GM19043 (cell line): ENCODE data around the gene MEI4.

Experiments used
- ATAC-seq: cut with Tn5 transposase; IDR thresholded peaks from one replicate; pipeline ENCODE4 v1.9.1; 2021; ENCODE audit warnings: low read depth; ENCODE audit not compliant: unreplicated experiment

MEI4 gene

DNA sequence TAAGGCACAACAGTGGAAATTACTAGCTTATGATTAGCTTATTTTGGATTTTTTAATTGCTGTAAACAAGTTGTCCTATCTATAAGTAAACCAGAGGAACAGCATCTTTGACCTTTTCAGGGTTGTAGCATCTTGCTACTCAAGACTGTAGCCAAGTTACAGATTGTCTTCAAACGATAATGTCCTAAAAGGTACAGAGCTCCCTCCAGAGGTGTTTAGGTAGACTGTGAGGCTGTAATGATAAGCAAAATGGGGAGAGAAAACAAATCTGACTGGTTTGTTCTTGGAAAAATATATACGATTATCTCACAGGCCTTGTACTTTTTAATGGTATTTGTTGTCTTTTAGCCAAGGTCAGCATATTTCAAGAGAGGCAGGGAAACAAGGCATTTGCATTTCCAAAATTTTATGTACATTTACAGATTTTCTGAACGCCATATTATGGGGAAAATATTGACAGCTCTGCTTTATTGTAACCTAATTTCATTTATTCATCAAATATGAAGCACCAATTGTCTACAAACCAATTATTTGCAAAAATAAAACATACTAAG is 273.4 kb downstream of the MEI4 start:
- no peak for ATAC-seq

DNA sequence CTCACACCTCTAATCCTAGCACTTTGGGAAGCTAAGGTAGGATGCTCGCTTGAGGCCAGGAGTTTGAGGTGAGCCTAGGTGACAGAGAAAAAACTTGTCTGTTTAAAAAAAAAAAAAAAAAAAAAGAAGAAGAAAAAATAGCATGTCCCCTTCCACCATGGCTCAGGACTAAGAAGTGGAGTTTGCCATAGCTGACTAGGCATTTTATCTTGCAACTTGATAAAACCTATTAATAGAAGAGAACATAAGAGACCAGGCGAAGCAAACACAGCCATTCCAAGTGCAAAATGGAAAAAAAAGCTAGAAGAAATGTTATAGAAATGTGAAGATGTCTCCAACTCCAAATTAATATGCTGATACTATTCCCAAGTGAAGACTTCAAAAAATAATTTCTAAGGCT is 277.5 kb downstream of the MEI4 start:
- no peak for ATAC-seq

DNA sequence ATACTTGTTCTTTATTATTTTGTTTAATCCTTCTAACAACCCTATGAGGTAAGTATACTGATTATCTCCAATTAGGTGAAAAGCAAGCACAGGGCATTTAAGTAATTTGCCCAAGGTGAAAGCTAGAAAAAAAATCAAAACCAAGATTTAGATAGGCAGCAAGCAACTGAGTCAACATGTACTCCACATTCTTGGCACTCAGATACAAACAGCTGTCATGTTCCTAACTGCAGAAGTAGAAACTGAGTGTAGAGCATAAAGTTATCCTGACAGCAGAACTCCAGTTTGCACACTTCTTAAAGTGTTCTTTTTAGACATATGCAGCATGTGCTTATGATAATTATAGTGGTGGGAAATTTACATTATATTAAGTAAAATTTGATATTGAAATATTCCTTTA is 278.1 kb downstream of the MEI4 start:
- no peak for ATAC-seq

DNA sequence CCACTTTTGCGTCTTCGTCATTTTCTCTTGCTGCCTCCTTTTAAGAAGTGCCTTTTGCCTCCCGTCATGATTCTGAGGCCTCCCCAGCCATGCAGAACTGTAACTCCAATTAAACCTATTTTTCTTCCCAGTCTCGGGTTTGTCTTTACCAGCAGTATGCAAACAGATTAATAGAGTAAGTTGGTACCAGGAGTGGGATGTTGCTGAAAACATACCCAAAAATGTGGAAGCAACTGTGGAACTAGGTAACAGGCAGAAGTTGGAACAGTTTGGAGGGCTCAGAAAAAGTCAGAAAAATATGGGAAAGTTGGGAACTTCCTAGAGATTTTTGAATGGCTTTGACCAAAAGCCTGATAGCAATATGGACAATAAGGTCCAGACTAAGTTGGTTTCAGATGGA is 309.2 kb downstream of the MEI4 start:
- no peak for ATAC-seq

DNA sequence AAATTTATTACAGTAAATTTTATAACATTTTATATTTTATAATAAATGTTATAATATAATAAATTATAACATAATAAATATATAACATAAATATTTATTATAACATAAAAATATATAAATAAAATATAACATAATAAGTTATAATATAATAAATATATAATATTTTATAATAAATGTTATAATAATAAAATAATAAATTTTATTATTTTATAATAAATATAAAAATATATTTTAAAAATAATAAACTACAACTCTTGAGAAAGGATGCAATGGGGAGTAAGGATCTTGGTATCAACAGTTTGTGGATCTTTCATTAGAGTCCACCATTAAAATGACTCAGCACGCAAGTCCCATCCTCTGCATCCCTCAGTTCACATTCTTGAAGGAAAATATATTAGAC is 312.6 kb downstream of the MEI4 start:
- no peak for ATAC-seq

DNA sequence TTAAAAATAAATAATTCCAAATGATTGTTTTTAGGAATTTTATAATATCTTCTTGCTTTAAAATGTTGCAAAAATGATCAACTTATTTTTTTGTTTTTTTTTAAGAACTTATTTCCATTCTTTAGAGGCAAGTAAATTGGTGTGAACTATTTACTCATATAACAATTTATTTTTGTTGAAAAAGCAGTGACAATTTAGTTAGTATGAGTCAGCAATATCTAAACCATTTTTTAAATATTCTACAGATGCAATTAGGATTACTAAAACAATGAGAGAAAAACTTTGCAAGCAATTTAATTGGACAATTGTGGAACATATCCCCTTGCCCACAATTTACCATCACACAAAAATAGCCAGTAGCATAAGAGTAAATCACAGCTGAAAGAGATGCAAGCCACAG is 319.5 kb downstream of the MEI4 start:
- ATAC-seq, result no peak
